Umbilical cord (tissue), 1 donor: Measurements from ENCODE around the gene CAVIN1. TPM values are rescaled to one million over a fixed set of nuclear protein-coding genes. Genes with fewer than 3 reads are reported as not detected.

ENCODE experiments used
- total RNA-seq: library from RNA; depleted of rRNA; stranded (reverse); fragments of >200 nt; gene quantifications from one replicate; pipeline ENCODE4 v1.2.3, GENCODE V29; 2014; ENCODE audit warnings: low replicate concordance; ENCODE audit not compliant: insufficient read depth

Gene CAVIN1
- total RNA-seq, 1 donor from 2014 or later, result 759 TPM

Other genes with a start within 250 kb of the CAVIN1 start
- gene KCNH4, start 242.1 kb downstream of the CAVIN1 start, total RNA-seq, result not detected
- gene HCRT, start 237.8 kb downstream of the CAVIN1 start, total RNA-seq, result not detected
- 7.5 TPM for gene GHDC, start 228.8 kb downstream of the CAVIN1 start, total RNA-seq
- gene STAT5B, start 146.9 kb downstream of the CAVIN1 start, total RNA-seq, result 51.8 TPM
- gene STAT5A, start 134.8 kb downstream of the CAVIN1 start, total RNA-seq, result 66.7 TPM
- gene STAT3, start 34.8 kb downstream of the CAVIN1 start, total RNA-seq, result 111 TPM
- 55.9 TPM for gene ATP6V0A1, start 35.6 kb upstream of the CAVIN1 start, total RNA-seq
- 26.2 TPM for gene NAGLU, start 113.0 kb upstream of the CAVIN1 start, total RNA-seq
- gene HSD17B1, start 129.7 kb upstream of the CAVIN1 start, total RNA-seq, result 3.9 TPM
- 8.2 TPM for gene COASY, start 138.9 kb upstream of the CAVIN1 start, total RNA-seq
- gene MLX, start 143.8 kb upstream of the CAVIN1 start, total RNA-seq, result 22.6 TPM
- gene PSMC3IP, start 154.5 kb upstream of the CAVIN1 start, total RNA-seq, result 1.2 TPM
- gene RETREG3, start 186.1 kb upstream of the CAVIN1 start, total RNA-seq, result 62.4 TPM
- 23.8 TPM for gene TUBG1, start 186.4 kb upstream of the CAVIN1 start, total RNA-seq
- gene TUBG2, start 236.0 kb upstream of the CAVIN1 start, total RNA-seq, result 21.4 TPM